NOMO-1 treated with DMSO at 0.1 percent for 48 hours (cell line): Measurements from ENCODE around the gene CHSY1.
"Not testable (repeated sequence)": the region's sequence is repeated elsewhere in the genome, so short reads cannot be mapped to it uniquely, and the experiment has no call there.

ENCODE experiments used
- DNase-seq: peaks from one replicate; lab custom pipeline; 2025; ENCODE audit not compliant: unreplicated experiment; lab: John Stamatoyannopoulos, UW

The CHSY1 gene

GRCh38 chr15:101138086-101138660 lies 113.7 kb downstream of the CHSY1 start:
- DNase-seq: no peak

- peak; percentile 60 for DNase-seq
These were observed 114.4 kb downstream of the CHSY1 start for GRCh38 chr15:101137312-101137940.

- no peak for DNase-seq
These were observed 115.2 kb downstream of the CHSY1 start for GRCh38 chr15:101136381-101137268.

- no peak for DNase-seq
These were observed 116.2 kb downstream of the CHSY1 start for GRCh38 chr15:101135532-101136166.

GRCh38 chr15:101134780-101135179 lies 117.1 kb downstream of the CHSY1 start:
- DNase-seq: no peak

GRCh38 chr15:101133751-101134261 lies 118.0 kb downstream of the CHSY1 start:
- no peak for DNase-seq

- no peak for DNase-seq
These were observed 118.7 kb downstream of the CHSY1 start for GRCh38 chr15:101133181-101133460.

- DNase-seq: no peak
These were observed 119.3 kb downstream of the CHSY1 start for GRCh38 chr15:101132390-101133180.

- DNase-seq: peak; percentile 9
These were observed 120.1 kb downstream of the CHSY1 start for GRCh38 chr15:101131489-101132389.

- DNase-seq: peak; percentile 57
These were observed 121.9 kb downstream of the CHSY1 start for GRCh38 chr15:101129851-101130380.

GRCh38 chr15:101128221-101129015 lies 123.4 kb downstream of the CHSY1 start:
- peak; percentile 15 for DNase-seq

- DNase-seq: peak; percentile 82
These were observed 124.3 kb downstream of the CHSY1 start for GRCh38 chr15:101127506-101128076.

GRCh38 chr15:101126618-101127505 lies 125.0 kb downstream of the CHSY1 start:
- no peak for DNase-seq

GRCh38 chr15:101125881-101126428 lies 125.9 kb downstream of the CHSY1 start:
- not testable (repeated sequence) for DNase-seq
